Measurements from ENCODE around the gene NRL.

- TF ChIP-seq CTCF (IDR thresholded peaks at IDR 0.05) (no peak), IRF1 (CRISPR knock-in tag; IDR thresholded peaks at IDR 0.05) (no peak), ZNF512 (CRISPR knock-in tag; IDR thresholded peaks at IDR 0.05; ENCODE audit: borderline replicate concordance) (no peak)
Observed at GRCh38 chr14:24114532-24115421, at the start of gene NRL, which contains the start of gene DCAF11.
